HG02623 (cell line): ENCODE measurements around the gene AMFR.

Experiments used
- ATAC-seq: cut with Tn5 transposase; IDR thresholded peaks from one replicate; pipeline ENCODE4 v1.9.1; 2021; ENCODE audit warnings: moderate library complexity; ENCODE audit not compliant: unreplicated experiment

AMFR gene

DNA sequence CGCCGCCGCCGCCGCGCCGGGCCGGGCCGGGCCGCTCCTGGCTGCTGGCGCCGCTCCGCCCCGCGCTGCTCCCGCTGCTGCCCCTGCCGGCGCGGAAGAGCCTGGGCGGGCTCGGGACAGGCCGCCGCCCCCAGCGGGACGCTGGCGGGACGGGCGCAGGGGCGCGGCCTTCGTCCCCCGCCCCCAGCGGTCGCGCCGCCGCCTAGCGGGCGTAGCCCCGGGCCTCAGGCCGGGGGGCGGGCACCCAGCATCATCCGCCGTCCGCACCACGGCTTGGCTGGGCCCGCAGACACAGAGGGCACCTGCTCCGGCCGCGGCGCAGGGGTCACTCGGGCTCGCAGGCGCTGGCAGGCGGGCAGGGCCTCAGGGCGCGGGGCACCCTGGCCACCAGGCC lies at the start of gene AMFR:
TSS of gene AMFR (minus strand) at position 107 of the 394 bp plus-strand sequence. CDS start 218 bp downstream, outside the sequence.
- peak; percentile 81 for ATAC-seq

GRCh38 chr16:56470666-56471065 lies 45.3 kb upstream of the AMFR start:
- ATAC-seq: no peak

GRCh38 chr16:56470232-56470631 lies 44.9 kb upstream of the AMFR start:
- ATAC-seq: no peak

DNA sequence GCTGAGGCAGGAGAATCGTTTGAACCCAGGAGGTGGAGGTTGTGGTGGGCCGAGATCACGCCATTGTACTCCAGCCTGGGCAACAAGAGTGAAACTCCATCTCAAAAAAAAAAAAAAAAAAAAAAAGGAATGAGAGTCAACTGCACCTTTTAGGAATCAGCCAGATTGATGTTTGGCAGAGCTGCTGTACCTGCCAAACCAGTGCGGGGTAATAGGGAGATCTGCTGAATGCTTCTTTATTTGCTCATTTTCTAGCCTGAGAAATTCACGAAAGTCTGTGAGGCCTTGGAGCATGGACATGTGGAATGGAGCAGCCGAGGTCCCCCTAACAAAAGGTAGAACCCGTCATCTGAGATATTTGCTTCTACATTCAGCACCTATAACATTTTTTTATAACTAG lies 44.4 kb upstream of the AMFR start:
- ATAC-seq: no peak

GRCh38 chr16:56468800-56469199 lies 43.5 kb upstream of the AMFR start:
- ATAC-seq: no peak

GRCh38 chr16:56466344-56466743 lies 41.0 kb upstream of the AMFR start:
- ATAC-seq: no peak

DNA sequence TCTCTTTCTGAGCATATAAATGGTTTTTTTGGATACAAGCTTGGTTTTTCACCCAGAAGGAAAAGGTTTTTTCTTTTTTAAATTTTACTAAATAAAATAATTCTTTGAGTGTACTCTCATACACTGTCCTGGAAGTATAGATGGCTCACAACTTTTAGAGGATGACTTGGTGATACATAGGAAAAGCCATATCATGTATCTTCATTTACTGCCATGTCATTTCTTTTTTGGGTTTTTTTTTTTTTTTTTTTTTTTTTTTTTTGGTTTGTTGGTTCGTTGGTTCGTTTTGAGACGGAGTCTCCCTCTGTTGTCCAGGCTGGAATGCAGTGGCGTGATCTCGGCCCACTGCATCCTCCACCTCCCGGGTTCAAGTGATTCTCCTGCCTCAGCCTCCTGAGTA lies 37.8 kb upstream of the AMFR start:
- no peak for ATAC-seq

- no peak for ATAC-seq
Measured at GRCh38 chr16:56462064-56462796, 36.9 kb upstream of the AMFR start.

DNA sequence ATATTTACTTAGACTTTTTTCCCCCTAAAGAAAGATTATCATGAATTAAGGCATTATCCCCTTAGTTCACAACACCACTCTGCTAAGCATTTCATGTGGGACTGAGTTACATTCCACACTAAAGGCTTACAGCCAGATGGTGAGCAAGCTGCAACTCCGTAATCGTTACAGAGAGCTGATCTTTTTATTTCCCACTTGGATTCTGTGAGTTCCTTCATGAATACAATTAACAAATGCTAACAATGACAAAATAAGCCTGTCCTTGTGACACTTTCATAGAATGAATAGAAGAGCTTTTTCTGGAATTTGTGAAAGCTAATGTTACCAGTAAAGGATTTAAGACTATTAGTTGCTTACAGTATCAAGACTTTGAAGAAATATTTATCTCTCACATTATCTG lies 34.8 kb upstream of the AMFR start:
- ATAC-seq: no peak

GRCh38 chr16:56457927-56458470 lies 32.7 kb upstream of the AMFR start:
- ATAC-seq: no peak

GRCh38 chr16:56451753-56452689 lies 26.7 kb upstream of the AMFR start:
- ATAC-seq: peak; percentile 29

DNA sequence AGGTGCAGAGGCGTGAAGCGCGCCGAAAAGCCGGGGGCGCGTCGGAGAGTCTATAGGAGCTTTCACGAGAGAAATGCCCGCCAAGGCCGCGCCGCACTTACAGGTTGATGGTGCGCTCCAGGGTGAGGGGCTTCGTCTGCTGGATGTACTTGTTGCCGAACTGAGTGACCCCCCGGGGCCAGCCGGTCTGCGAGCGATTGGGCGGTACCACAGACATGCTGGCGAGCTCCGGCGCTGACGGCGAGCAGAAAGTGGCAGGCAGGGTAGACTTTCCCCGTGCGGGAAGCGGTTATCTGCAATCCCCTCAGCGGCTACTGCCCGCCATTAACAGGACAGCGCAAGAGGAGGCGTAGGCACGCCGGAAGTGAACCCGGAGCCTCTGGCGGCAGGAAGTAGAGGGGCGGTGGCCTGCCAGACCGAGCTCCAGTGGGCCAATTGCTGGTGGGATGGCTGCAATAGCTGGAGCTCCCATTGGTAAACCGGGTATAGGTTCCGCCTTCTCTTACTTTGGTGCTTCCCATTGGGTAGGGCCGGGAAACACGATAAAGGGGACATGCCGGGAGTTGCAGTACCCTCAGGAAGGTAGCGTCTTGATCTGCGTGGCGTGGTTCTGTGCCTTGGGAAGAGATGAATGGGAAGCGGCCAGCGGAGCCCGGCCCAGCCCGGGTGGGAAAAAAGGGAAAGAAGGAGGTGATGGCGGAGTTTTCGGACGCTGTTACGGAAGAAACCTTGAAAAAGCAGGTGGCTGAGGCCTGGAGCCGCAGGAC lies 25.8 kb upstream of the AMFR start, which contains the start of the genes NUDT21 and OGFOD1:
TSS of gene NUDT21 (minus strand) at position 347 of the 767 bp plus-strand sequence. CDS start at position 217, 130 bp downstream.
TSS of gene OGFOD1 (plus strand) at position 569 of the 767 bp plus-strand sequence. CDS start at position 628, 59 bp downstream.
- ATAC-seq: peak; percentile 99

GRCh38 chr16:56450275-56450985 lies 25.1 kb upstream of the AMFR start:
- ATAC-seq: no peak

- ATAC-seq: no peak
Measured at GRCh38 chr16:56448005-56448404, 22.7 kb upstream of the AMFR start.

DNA sequence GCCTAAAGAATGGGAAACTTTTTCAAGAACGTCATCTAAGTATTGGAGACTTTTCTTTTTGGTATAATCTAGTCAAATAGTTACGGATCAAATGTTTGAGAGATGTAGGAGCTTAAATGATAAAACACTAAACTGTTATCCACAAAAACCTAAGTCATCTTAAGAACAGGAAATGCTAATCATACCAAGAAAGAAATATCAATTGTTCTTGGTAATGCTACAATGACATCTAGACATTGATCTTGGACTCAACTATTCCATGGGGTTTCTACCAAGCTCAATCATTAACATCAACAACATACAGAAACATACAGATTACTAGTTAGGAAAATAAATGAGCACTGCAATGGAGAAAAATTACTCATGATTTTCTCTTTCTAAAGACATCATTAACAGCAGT lies 21.9 kb upstream of the AMFR start:
- no peak for ATAC-seq

GRCh38 chr16:56438038-56438437 lies 12.7 kb upstream of the AMFR start:
- ATAC-seq: no peak

DNA sequence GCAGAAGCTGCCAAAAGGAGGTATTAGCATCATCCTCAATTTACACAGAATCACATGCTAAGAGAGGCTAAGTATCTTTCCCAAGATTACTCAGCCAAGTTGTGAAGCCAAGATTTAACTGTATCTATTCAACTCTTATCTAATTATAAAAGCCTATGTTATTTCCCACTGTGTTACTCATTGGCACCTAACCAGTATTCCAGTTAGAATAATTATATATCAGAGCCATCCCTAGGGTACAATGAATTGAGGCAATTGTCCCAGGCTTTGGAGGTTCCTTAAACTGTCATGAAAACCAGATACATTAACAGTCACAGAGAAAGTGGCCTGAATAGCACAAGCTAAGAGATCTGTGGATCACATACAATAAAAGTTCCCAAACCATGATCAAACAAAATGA lies 10.9 kb upstream of the AMFR start:
- no peak for ATAC-seq

DNA sequence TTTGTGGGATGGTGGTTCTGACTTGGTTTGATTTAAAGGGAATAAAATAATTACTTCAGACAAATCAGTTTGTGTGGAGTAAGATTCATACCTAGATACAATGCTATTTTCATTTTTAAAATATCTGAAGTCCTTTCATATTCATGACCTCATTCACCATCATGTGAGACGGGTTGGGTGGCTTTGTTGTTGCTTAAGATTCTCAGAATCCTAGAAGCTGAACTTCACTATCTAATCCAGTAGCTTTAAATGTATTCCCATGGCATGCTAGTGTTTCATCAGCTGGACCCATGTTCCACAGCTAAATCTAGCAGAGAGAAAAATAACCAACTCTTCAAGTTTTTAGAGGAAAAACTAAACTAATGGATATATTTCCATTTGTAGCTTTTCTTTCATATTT lies 2.7 kb upstream of the AMFR start:
- no peak for ATAC-seq

GRCh38 chr16:56426585-56426984 lies 1.2 kb upstream of the AMFR start:
- no peak for ATAC-seq

DNA sequence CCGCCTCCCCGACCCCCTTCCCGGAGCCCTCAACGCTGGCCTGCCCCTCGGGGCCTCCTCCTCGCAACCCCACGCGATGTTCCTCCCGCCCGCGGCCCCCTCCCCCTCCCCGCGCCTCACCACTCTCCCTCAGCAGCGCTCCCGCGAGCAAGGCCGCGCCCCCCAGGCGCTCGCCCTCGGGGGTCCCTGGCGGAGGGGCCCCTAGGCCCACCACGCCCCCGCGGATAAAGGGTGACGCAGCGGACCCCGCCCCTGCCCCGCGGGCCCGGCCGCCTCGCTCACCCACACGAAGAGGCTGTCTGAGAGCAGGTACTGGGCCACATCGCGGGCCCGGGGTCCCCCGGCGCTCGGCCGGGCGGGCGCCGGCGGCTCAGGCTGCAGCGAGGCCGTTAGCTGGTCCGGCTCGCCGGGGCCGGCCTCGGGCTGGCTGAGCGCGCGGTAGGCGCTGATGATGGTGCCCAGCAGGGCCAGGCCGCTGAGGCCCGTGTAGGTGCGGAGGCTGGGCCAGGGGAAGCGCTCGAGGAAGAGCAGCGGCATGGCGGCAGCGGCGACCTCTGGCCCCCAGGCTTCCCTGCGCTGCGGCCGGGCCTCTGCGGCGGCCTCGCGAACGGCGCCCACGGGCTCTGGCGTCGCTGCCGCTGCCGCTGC lies 430 bp downstream of the AMFR start:
- peak; percentile 32 for ATAC-seq
